Aorta (tissue), 5 donors: ENCODE results near the gene HEY2. TPM values are rescaled to one million over a fixed set of nuclear protein-coding genes. Genes with fewer than 3 reads are reported as not detected.
A peak's percentile ranks its signal among the peaks of the same experiment; 100 is the strongest.
"Not testable (repeated sequence)": the region's sequence is repeated elsewhere in the genome, so short reads cannot be mapped to it uniquely, and the experiment has no call there.

Experiments
- ATAC-seq: fragments of 200-7000 bp; cut with Tn5 transposase; one replicate; pipeline ENCODE4 v1.9.1; 2022; ENCODE audit warnings: moderate library complexity; ENCODE audit not compliant: low FRiP score
- DNase-seq, 2 donors: peaks; one replicate each; pipeline ENCODE4 v3.0.0-alpha.2; 2020
- H3K27ac ChIP-seq, 2 donors: one replicate each; pipeline ENCODE4 v1.5.1; 2013; ENCODE audit warnings: low read length in 2 of 2, mild to moderate bottlenecking in 2 of 2, moderate library complexity in 2 of 2, control low read depth in 1 of 2, inconsistent platforms in 1 of 2, low read depth in 1 of 2
- H3K27me3 ChIP-seq, 2 donors: one replicate each; pipeline ENCODE4 v1.6.1; 2013; ENCODE audit warnings: control low read depth in 1 of 2, low read length in 1 of 2, mild to moderate bottlenecking in 1 of 2, moderate library complexity in 1 of 2; ENCODE audit not compliant: insufficient read depth in 2 of 2, control insufficient read depth in 1 of 2
- H3K36me3 ChIP-seq, 2 donors: one replicate each; pipeline ENCODE4 v1.6.1; 2013; ENCODE audit warnings: control low read depth in 1 of 2, low read length in 1 of 2, mild to moderate bottlenecking in 1 of 2; ENCODE audit not compliant: insufficient read depth in 2 of 2, control insufficient read depth in 1 of 2
- H3K4me1 ChIP-seq, 2 donors: one replicate each; pipeline ENCODE4 v1.6.1; 2013; ENCODE audit warnings: low read length in 2 of 2, control low read depth in 1 of 2, mild to moderate bottlenecking in 1 of 2, moderate library complexity in 1 of 2; ENCODE audit not compliant: insufficient read depth in 2 of 2, control insufficient read depth in 1 of 2
- H3K4me3 ChIP-seq, 2 donors: one replicate each; pipeline ENCODE4 v1.5.1; 2013; ENCODE audit warnings: low read length in 2 of 2, control low read depth in 1 of 2, mild to moderate bottlenecking in 1 of 2
- H3K9me3 ChIP-seq: one replicate; pipeline ENCODE4 v1.6.1; 2013; ENCODE audit warnings: mild to moderate bottlenecking, low read length; ENCODE audit not compliant: control insufficient read depth
- WGBS, 2 donors: extraction: QIAGEN DNeasy Blood & Tissue Kit; methylation state at CpG; one replicate each; pipeline ENCODE4 v1.1.7; 2013; 5-methylcytosine and 5-hydroxymethylcytosine counted together
- intact Hi-C, 2 donors: fragments of 100-400 bp; cut with DNase I; formaldehyde crosslinking; loops; one replicate each; pipeline versions ENCODE4 v1.14.2 to v1.15.0; 2022
- polyA plus RNA-seq, 2 donors: library from polyadenylated mRNA; stranded (reverse); fragments of 200-250 nt; gene quantifications; one replicate each; pipeline ENCODE4 v1.2.3, GENCODE V29; 2013
- total RNA-seq, 2 donors: library from RNA; stranded (reverse); fragmentation: NEBNext Ultra II Directional; extraction: Animal tissue kit (Norgen Biotek cat#: 25700); gene quantifications; one replicate each; pipeline ENCODE4 v1.2.1, GENCODE V29; 2021
- donor health status: healthy with polysubstance abuse.
- donor health status: Bipolar disorder and iron deficiency.
- donor health status: DM: no; HTN: no; CAD: no.
- donor health status: DM: no; HTN: no; CAD: no.
- donor health status: DM: yes; HTN: yes; CAD: no.

The HEY2 gene
- total and polyA plus RNA-seq, 4 donors, result 19.1 to 46.1 (median 24.5) TPM

- Histone ChIP-seq H3K36me3 (no peaks in the 10 kb centered on the region), H3K27ac (no peak overlapping the region), H3K27me3 (no peaks in the 10 kb centered on the region), H3K4me3 (no peak overlapping the region), H3K9me3 (no peaks in the 10 kb centered on the region), H3K4me1 (no peaks in the 10 kb centered on the region)
- no peak for ATAC-seq
- DNase-seq, result no peak
- intact Hi-C loops, result no loop called here
- WGBS, 2 donors, result 91 to 92% methylated on average over 4 of the region's 4 CpGs
These were observed 24.2 kb downstream of the HEY2 start for GRCh38 chr6:125773387-125774341.

GRCh38 chr6:125776107-125776826 lies 26.8 kb downstream of the HEY2 start:
- H3K36me3 ChIP-seq, result not testable (repeated sequence)
- 88% methylated on average over 13 to 14 of the region's 14 CpGs for WGBS, 2 donors

GRCh38 chr6:125779924-125780539 lies 30.6 kb downstream of the HEY2 start:
- ATAC-seq (peak; percentile 98), DNase-seq (peak; percentile 87 to 95)
- Histone ChIP-seq H3K4me3 (peak overlapping the region; percentile 84 to 93), H3K27me3 (no peaks in the 10 kb centered on the region), H3K4me1 (no peaks in the 10 kb centered on the region), H3K9me3 (no peaks in the 10 kb centered on the region), H3K27ac (peak overlapping the region in 1 of 2 donors; percentile 88), H3K36me3 (no peaks in the 10 kb centered on the region)
- 14 to 15% methylated on average over 17 of the region's 17 CpGs for WGBS, 2 donors
- intact Hi-C loops, result loop anchor here (2.0 to 5.0 kb wide), 2 partner anchors 177 kb away; partner anchors contain the start of gene HINT3 (in 2 of the 2)

More at GRCh38 chr6:125776107-125776826, 26.8 kb downstream of the HEY2 start:
- ATAC-seq, intact Hi-C loops, H3K4me1 ChIP-seq, H3K27ac ChIP-seq, DNase-seq, H3K9me3 ChIP-seq, H3K4me3 ChIP-seq, H3K27me3 ChIP-seq: not testable (repeated sequence)

GRCh38 chr6:125780540-125781313 lies 31.3 kb downstream of the HEY2 start:
- intact Hi-C loops, result loop anchor here (2.0 to 5.0 kb wide), 2 partner anchors 176 to 177 kb away; partner anchors contain the start of gene HINT3 (in 2 of the 2)
- Histone ChIP-seq H3K27me3 (no peaks in the 10 kb centered on the region), H3K4me1 (no peaks in the 10 kb centered on the region), H3K27ac (peak overlapping the region; percentile 46 to 88), H3K4me3 (peak overlapping the region; percentile 84 to 93), H3K36me3 (no peaks in the 10 kb centered on the region), H3K9me3 (no peaks in the 10 kb centered on the region)
- 0 to 1% methylated on average over 28 of the region's 28 CpGs for WGBS, 2 donors
- peak; percentile 90 for ATAC-seq
- peak; percentile 62 to 79 for DNase-seq

GRCh38 chr6:125781314-125781868 lies 32.0 kb downstream of the HEY2 start:
- H3K9me3 ChIP-seq, result no peaks in the 10 kb centered on the region
- H3K27me3 ChIP-seq, result no peaks in the 10 kb centered on the region
- H3K4me1 ChIP-seq, result no peaks in the 10 kb centered on the region
- intact Hi-C loops, result loop anchor here (2.0 to 5.0 kb wide), 2 partner anchors 175 to 176 kb away; partner anchors contain the start of gene HINT3 (in 2 of the 2)
- no peaks in the 10 kb centered on the region for H3K36me3 ChIP-seq
- H3K27ac ChIP-seq, result peak overlapping the region; percentile 46 to 67
- 0 to 2% methylated on average over 3 of the region's 3 CpGs for WGBS, 2 donors
- ATAC-seq, result no peak
- peak overlapping the region; percentile 84 to 93 for H3K4me3 ChIP-seq
- no peak for DNase-seq

- Histone ChIP-seq H3K9me3 (no peaks in the 10 kb centered on the region), H3K27ac (no peak overlapping the region), H3K27me3 (no peaks in the 10 kb centered on the region), H3K4me1 (no peaks in the 10 kb centered on the region), H3K36me3 (no peaks in the 10 kb centered on the region), H3K4me3 (no peak overlapping the region)
- intact Hi-C loops, result loop anchor here in 1 of 2 donors (5.0 kb wide), 1 partner anchor 173 kb away; the partner anchor contains the start of gene HINT3
- DNase-seq (no peak), ATAC-seq (no peak)
- WGBS, 2 donors, result 72 to 74% methylated on average over 2 of the region's 2 CpGs
These were observed 34.9 kb downstream of the HEY2 start for GRCh38 chr6:125784365-125784764.

- Histone ChIP-seq H3K27ac (no peak overlapping the region), H3K36me3 (no peaks in the 10 kb centered on the region), H3K4me3 (no peak overlapping the region), H3K27me3 (no peaks in the 10 kb centered on the region), H3K4me1 (no peaks in the 10 kb centered on the region), H3K9me3 (no peaks in the 10 kb centered on the region)
- ATAC-seq, result no peak
- no peak for DNase-seq
- intact Hi-C loops, result no loop called here
- WGBS, 2 donors, result 16 to 22% methylated on average over 2 of the region's 2 CpGs
These were observed 38.4 kb downstream of the HEY2 start for GRCh38 chr6:125787791-125788190.
